WTC11 (cell line): Measurements from ENCODE around the gene LETM1. TPM values are rescaled to one million over a fixed set of nuclear protein-coding genes. Genes with fewer than 3 reads are reported as not detected.

ENCODE experiments used
- ATAC-seq: fragments of 200-7000 bp; cut with Tn5 transposase; 2 replicates; pipeline ENCODE4 v1.10.0; 2021; ENCODE audit warnings: mild to moderate bottlenecking, moderate library complexity
- CTCF ChIA-PET: fragments of 300-600 bp; sonication (Branson Sonifier 250); formaldehyde crosslinking; loops from one replicate; lab custom pipeline; 2021; ENCODE audit warnings: antibody characterized with exemption; lab: Charles Lee
- POLR2A ChIA-PET: fragments of 350-600 bp; sonication (Branson Sonifier 250); formaldehyde crosslinking; loops from one replicate; lab custom pipeline; 2021; ENCODE audit warnings: antibody characterized with exemption; lab: Charles Lee
- DNase-seq: peaks from one replicate; pipeline ENCODE4 v3.0.0; 2021; ENCODE audit warnings: low spot score
- H3K27ac Mint-ChIP-seq: 2 replicates; pipeline ENCODE4 v1.8.0; 2021; ENCODE audit warnings: mixed read lengths
- H3K27me3 Mint-ChIP-seq: 2 replicates; pipeline ENCODE4 v1.8.0; 2021; ENCODE audit warnings: low read depth, mild to moderate bottlenecking, moderate library complexity, mixed read lengths
- H3K36me3 Mint-ChIP-seq: 2 replicates; pipeline ENCODE4 v1.8.0; 2021; ENCODE audit warnings: mixed read lengths
- H3K4me1 Mint-ChIP-seq: 2 replicates; pipeline ENCODE4 v1.8.0; 2022; ENCODE audit warnings: mixed read lengths
- H3K4me3 Mint-ChIP-seq: 2 replicates; pipeline ENCODE4 v1.8.0; 2021; ENCODE audit warnings: mild to moderate bottlenecking, moderate library complexity, mixed read lengths
- H3K9me3 Mint-ChIP-seq: 2 replicates; pipeline ENCODE4 v1.8.0; 2021; ENCODE audit warnings: mixed read lengths
- CREM ChIP-seq: sonication (generic); formaldehyde crosslinking; IDR thresholded peaks from 2 replicates; pipeline ENCODE4 v1.8.1; 2022; ENCODE audit warnings: mild to moderate bottlenecking, missing genetic modification reagents, moderate library complexity
- ESRRA ChIP-seq: sonication (generic); formaldehyde crosslinking; IDR thresholded peaks from 2 replicates; pipeline ENCODE4 v1.8.1; 2022; ENCODE audit warnings: mild to moderate bottlenecking, missing genetic modification reagents, borderline replicate concordance
- GABPB1 ChIP-seq: sonication (generic); formaldehyde crosslinking; IDR thresholded peaks from 2 replicates; pipeline ENCODE4 v1.8.1; 2023; ENCODE audit warnings: mild to moderate bottlenecking, missing genetic modification reagents
- IRF2 ChIP-seq: sonication (generic); formaldehyde crosslinking; IDR thresholded peaks from 2 replicates; pipeline ENCODE4 v1.8.0; 2022; ENCODE audit warnings: low read depth, missing genetic modification reagents, borderline replicate concordance
- KAT7 ChIP-seq: sonication (generic); formaldehyde crosslinking; IDR thresholded peaks from 2 replicates; pipeline ENCODE4 v1.8.1; 2023; ENCODE audit warnings: missing genetic modification reagents, mild to moderate bottlenecking, borderline replicate concordance
- NFYB ChIP-seq: sonication (generic); formaldehyde crosslinking; conservative IDR thresholded peaks from 2 replicates; pipeline ENCODE4 v1.8.0; 2022; ENCODE audit warnings: low read depth, missing genetic modification reagents
- RELA ChIP-seq: sonication (generic); formaldehyde crosslinking; IDR thresholded peaks from 2 replicates; pipeline ENCODE4 v1.8.1; 2022; ENCODE audit warnings: missing genetic modification reagents, mild to moderate bottlenecking, borderline replicate concordance
- TP53 ChIP-seq: sonication (generic); formaldehyde crosslinking; IDR thresholded peaks from 2 replicates; pipeline ENCODE4 v1.8.1; 2023; ENCODE audit warnings: mild to moderate bottlenecking, missing genetic modification reagents
- ZNF138 ChIP-seq: sonication (generic); formaldehyde crosslinking; conservative IDR thresholded peaks from 2 replicates; pipeline ENCODE4 v1.8.1; 2022; ENCODE audit warnings: mild to moderate bottlenecking, moderate library complexity, missing genetic modification reagents
- ZNF232 ChIP-seq: sonication (generic); formaldehyde crosslinking; IDR thresholded peaks from 2 replicates; pipeline ENCODE4 v1.8.0; 2022; ENCODE audit warnings: mild to moderate bottlenecking, missing genetic modification reagents
- total RNA-seq: library from RNA; stranded (reverse); gene quantifications from 3 replicates; pipeline ENCODE4 v1.2.3, GENCODE V29; 2021
- TF ChIP-seq, protein P1 (sequence below): sonication (generic); formaldehyde crosslinking; IDR thresholded peaks from 2 replicates; pipeline ENCODE4 v1.8.1; 2022; ENCODE audit warnings: missing genetic modification reagents, borderline replicate concordance
- TF ChIP-seq, protein P2 (sequence below): fragments of 250-450 bp; sonication (Bioruptor Pico); IDR thresholded peaks from 2 replicates; pipeline ENCODE4 v1.8.0; 2021; ENCODE audit warnings: mild to moderate bottlenecking
- TF ChIP-seq, protein P3 (sequence below): sonication (generic); formaldehyde crosslinking; IDR thresholded peaks from 2 replicates; pipeline ENCODE4 v1.8.0; 2023; ENCODE audit warnings: mild to moderate bottlenecking, missing genetic modification reagents
- TF ChIP-seq, protein P4 (sequence below): sonication (generic); formaldehyde crosslinking; IDR thresholded peaks from 2 replicates; pipeline ENCODE4 v1.8.1; 2023; ENCODE audit warnings: mild to moderate bottlenecking, missing genetic modification reagents, moderate library complexity
- TF ChIP-seq, protein P5 (sequence below): fragments of 250-450 bp; sonication (Bioruptor Pico); conservative IDR thresholded peaks from 2 replicates; pipeline ENCODE4 v1.9.0; 2021; ENCODE audit warnings: mild to moderate bottlenecking
- TF ChIP-seq, protein P6 (sequence below): fragments of 250-450 bp; sonication (Bioruptor Pico); IDR thresholded peaks from 2 replicates; pipeline ENCODE4 v1.9.0; 2021; ENCODE audit warnings: mild to moderate bottlenecking
- TF ChIP-seq, protein P7 (sequence below): fragments of 250-450 bp; sonication (Bioruptor Pico); IDR thresholded peaks from 2 replicates; pipeline ENCODE4 v1.9.0; 2021; ENCODE audit warnings: moderate library complexity, mild to moderate bottlenecking, inconsistent platforms, borderline replicate concordance
- TF ChIP-seq, protein P8 (sequence below): fragments of 200-600 bp; IDR thresholded peaks from 2 replicates; pipeline ENCODE4 v1.8.0; 2022; ENCODE audit warnings: antibody characterized with exemption
- TF ChIP-seq, protein P9 (sequence below): sonication (generic); formaldehyde crosslinking; IDR thresholded peaks from 2 replicates; pipeline ENCODE4 v1.8.0; 2022; ENCODE audit warnings: mild to moderate bottlenecking, missing genetic modification reagents

LETM1 gene
- total RNA-seq, 1 experiment from 2014 or later: 66.7 TPM

DNA sequence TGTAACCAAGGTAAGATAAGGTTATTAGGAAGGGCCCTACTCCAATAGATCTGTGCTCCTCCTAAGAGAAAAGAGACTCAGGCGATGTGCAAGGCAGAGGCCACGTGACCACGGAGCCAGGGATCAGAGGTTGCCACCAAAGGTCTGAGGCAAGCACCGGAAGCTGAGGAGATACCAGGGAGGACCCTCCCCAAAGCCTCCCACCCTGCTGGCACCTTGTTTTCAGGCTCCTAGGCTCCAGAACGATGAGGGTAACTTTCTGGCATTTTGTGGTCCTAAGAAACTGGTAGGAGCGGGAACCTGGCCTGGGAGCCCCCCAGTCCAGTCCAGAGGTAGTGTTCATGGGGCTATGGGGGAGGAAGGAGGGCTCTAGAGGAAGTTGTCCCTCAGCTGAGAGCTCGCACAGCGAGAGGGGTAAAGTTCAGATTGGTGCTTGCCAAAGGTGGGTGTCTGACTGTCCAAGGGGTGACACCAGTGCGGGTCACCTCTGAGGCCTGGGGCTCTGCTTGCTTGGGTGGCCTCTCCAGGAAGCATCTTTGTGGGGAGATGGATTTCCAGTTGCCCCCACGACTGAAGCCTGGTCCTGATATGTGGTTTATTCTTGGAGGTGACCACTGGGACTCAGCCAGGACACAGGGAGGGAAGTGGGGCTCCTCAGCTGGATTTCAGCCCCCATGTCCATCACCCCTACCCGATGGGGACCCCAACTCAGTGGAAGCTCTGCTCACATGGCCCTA is 7.5 kb upstream of the LETM1 start:
- H3K27me3 Mint-ChIP-seq: peaks cover 99% of the 10 kb centered on the region

DNA sequence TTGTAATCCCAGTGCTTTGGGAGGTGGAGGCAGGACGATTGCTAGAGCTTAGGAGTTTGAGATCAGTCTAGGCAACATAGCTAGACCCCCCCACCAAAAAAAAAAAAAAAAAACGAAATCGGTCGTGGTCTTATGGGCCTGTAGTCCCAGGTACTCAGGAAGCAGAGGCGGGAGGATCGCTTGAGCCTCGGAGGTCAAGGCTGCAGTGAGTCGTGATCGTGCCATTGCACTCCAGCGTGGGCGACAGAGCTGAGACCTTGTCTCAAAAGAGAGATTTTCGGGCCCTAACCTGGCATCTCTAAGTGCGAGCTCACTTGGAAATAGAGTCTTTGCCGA is 7.0 kb upstream of the LETM1 start:
- DNase-seq (no peak), ATAC-seq (no peak)
- peak overlapping the region; percentile 33; the same call in 1 of the 2 replicates for H3K4me3 Mint-ChIP-seq
- TF ChIP-seq RELA (CRISPR knock-in tag): no peak
- no peak for TF ChIP-seq TP53
- TF ChIP-seq, protein P1, sequence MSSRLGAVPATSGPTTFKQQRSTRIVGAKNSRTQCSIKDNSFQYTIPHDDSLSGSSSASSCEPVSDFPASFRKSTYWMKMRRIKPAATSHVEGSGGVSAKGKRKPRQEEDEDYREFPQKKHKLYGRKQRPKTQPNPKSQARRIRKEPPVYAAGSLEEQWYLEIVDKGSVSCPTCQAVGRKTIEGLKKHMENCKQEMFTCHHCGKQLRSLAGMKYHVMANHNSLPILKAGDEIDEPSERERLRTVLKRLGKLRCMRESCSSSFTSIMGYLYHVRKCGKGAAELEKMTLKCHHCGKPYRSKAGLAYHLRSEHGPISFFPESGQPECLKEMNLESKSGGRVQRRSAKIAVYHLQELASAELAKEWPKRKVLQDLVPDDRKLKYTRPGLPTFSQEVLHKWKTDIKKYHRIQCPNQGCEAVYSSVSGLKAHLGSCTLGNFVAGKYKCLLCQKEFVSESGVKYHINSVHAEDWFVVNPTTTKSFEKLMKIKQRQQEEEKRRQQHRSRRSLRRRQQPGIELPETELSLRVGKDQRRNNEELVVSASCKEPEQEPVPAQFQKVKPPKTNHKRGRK (CRISPR knock-in tag): no peak
- TF ChIP-seq, protein P2, sequence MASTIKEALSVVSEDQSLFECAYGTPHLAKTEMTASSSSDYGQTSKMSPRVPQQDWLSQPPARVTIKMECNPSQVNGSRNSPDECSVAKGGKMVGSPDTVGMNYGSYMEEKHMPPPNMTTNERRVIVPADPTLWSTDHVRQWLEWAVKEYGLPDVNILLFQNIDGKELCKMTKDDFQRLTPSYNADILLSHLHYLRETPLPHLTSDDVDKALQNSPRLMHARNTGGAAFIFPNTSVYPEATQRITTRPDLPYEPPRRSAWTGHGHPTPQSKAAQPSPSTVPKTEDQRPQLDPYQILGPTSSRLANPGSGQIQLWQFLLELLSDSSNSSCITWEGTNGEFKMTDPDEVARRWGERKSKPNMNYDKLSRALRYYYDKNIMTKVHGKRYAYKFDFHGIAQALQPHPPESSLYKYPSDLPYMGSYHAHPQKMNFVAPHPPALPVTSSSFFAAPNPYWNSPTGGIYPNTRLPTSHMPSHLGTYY (CRISPR knock-in tag): no peak
- TF ChIP-seq, protein P3, sequence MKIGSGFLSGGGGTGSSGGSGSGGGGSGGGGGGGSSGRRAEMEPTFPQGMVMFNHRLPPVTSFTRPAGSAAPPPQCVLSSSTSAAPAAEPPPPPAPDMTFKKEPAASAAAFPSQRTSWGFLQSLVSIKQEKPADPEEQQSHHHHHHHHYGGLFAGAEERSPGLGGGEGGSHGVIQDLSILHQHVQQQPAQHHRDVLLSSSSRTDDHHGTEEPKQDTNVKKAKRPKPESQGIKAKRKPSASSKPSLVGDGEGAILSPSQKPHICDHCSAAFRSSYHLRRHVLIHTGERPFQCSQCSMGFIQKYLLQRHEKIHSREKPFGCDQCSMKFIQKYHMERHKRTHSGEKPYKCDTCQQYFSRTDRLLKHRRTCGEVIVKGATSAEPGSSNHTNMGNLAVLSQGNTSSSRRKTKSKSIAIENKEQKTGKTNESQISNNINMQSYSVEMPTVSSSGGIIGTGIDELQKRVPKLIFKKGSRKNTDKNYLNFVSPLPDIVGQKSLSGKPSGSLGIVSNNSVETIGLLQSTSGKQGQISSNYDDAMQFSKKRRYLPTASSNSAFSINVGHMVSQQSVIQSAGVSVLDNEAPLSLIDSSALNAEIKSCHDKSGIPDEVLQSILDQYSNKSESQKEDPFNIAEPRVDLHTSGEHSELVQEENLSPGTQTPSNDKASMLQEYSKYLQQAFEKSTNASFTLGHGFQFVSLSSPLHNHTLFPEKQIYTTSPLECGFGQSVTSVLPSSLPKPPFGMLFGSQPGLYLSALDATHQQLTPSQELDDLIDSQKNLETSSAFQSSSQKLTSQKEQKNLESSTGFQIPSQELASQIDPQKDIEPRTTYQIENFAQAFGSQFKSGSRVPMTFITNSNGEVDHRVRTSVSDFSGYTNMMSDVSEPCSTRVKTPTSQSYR (CRISPR knock-in tag): no peak
- TF ChIP-seq, protein P4, sequence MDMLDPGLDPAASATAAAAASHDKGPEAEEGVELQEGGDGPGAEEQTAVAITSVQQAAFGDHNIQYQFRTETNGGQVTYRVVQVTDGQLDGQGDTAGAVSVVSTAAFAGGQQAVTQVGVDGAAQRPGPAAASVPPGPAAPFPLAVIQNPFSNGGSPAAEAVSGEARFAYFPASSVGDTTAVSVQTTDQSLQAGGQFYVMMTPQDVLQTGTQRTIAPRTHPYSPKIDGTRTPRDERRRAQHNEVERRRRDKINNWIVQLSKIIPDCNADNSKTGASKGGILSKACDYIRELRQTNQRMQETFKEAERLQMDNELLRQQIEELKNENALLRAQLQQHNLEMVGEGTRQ (CRISPR knock-in tag): no peak
- no peak for TF ChIP-seq ZNF232 (CRISPR knock-in tag)
- no peak for TF ChIP-seq KAT7
- TF ChIP-seq, protein P5, sequence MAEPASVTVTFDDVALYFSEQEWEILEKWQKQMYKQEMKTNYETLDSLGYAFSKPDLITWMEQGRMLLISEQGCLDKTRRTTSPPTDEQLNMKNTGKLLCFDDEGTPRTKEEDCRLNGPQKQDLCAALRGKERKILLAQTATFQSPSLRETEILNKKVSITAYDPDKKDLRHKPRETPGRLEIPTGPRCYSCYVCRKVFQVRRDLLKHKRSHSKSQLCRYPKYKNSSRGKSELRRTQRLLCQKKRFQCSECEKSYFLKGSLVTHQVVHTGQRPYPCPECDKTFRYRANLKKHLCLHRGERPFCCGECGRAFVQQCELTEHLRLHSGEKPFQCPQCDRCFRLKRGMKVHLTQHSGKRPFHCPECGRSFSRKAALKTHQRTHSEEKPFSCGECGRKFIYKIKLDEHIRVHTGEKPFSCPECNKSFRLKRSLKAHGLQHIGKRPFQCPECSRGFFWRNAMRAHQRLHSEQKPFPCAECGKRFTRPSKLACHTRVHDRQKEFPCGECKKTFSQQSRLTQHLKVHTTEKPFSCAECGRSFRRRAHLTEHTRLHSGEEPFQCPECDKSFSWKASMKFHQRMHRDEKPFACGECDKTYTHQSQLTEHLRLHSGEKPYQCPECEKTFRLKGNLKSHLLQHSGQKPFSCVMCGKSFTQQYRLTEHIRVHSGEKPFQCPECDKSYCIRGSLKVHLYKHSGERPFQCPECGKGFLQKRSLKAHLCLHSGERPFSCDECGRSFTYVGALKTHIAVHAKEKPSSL: no peak
- no peak for TF ChIP-seq ESRRA (CRISPR knock-in tag)
- no peaks in the 10 kb centered on the region for H3K9me3 Mint-ChIP-seq
- H3K4me1 Mint-ChIP-seq: no peaks in the 10 kb centered on the region
- no peak overlapping the region for H3K27ac Mint-ChIP-seq
- ChIA-PET POLR2A (interaction anchor here (0.6 kb wide), 1 partner anchor 18 kb away, joined by 5 read pairs; no protein-coding TSS in a partner anchor), CTCF (interaction anchor here (0.7 kb wide), 1 partner anchor 133 kb away, joined by 3 read pairs; no protein-coding TSS in a partner anchor)
- H3K36me3 Mint-ChIP-seq: no peaks in the 10 kb centered on the region
- H3K27me3 Mint-ChIP-seq: peaks cover 99% of the 10 kb centered on the region

More for the DNA sequence above, 7.5 kb upstream of the LETM1 start:
- ChIA-PET CTCF (interaction anchor here (0.7 to 0.9 kb wide), 2 partner anchors 49 to 134 kb away, joined by 3 read pairs; no protein-coding TSS in a partner anchor), POLR2A (no interaction called here)
- Mint-ChIP-seq H3K27ac (no peak overlapping the region), H3K4me1 (no peaks in the 10 kb centered on the region), H3K9me3 (no peaks in the 10 kb centered on the region), H3K36me3 (no peaks in the 10 kb centered on the region), H3K4me3 (no peak overlapping the region)
- no peak for TF ChIP-seq GABPB1 (CRISPR knock-in tag)
- TF ChIP-seq IRF2 (CRISPR knock-in tag): no peak
- TF ChIP-seq, protein P6, sequence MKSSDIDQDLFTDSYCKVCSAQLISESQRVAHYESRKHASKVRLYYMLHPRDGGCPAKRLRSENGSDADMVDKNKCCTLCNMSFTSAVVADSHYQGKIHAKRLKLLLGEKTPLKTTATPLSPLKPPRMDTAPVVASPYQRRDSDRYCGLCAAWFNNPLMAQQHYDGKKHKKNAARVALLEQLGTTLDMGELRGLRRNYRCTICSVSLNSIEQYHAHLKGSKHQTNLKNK (CRISPR knock-in tag): no peak
- no peak for TF ChIP-seq CREM (CRISPR knock-in tag)
- TF ChIP-seq KAT7: no peak
- TF ChIP-seq, protein P7, sequence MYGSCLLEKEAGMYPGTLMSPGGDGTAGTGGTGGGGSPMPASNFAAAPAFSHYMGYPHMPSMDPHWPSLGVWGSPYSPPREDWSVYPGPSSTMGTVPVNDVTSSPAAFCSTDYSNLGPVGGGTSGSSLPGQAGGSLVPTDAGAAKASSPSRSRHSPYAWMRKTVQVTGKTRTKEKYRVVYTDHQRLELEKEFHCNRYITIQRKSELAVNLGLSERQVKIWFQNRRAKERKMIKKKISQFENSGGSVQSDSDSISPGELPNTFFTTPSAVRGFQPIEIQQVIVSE (CRISPR knock-in tag): no peak
- TF ChIP-seq, protein P8, sequence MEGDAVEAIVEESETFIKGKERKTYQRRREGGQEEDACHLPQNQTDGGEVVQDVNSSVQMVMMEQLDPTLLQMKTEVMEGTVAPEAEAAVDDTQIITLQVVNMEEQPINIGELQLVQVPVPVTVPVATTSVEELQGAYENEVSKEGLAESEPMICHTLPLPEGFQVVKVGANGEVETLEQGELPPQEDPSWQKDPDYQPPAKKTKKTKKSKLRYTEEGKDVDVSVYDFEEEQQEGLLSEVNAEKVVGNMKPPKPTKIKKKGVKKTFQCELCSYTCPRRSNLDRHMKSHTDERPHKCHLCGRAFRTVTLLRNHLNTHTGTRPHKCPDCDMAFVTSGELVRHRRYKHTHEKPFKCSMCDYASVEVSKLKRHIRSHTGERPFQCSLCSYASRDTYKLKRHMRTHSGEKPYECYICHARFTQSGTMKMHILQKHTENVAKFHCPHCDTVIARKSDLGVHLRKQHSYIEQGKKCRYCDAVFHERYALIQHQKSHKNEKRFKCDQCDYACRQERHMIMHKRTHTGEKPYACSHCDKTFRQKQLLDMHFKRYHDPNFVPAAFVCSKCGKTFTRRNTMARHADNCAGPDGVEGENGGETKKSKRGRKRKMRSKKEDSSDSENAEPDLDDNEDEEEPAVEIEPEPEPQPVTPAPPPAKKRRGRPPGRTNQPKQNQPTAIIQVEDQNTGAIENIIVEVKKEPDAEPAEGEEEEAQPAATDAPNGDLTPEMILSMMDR: no peak
- TF ChIP-seq ZNF138 (CRISPR knock-in tag): no peak
- TF ChIP-seq NFYB (CRISPR knock-in tag): no peak
- TF ChIP-seq, protein P9, sequence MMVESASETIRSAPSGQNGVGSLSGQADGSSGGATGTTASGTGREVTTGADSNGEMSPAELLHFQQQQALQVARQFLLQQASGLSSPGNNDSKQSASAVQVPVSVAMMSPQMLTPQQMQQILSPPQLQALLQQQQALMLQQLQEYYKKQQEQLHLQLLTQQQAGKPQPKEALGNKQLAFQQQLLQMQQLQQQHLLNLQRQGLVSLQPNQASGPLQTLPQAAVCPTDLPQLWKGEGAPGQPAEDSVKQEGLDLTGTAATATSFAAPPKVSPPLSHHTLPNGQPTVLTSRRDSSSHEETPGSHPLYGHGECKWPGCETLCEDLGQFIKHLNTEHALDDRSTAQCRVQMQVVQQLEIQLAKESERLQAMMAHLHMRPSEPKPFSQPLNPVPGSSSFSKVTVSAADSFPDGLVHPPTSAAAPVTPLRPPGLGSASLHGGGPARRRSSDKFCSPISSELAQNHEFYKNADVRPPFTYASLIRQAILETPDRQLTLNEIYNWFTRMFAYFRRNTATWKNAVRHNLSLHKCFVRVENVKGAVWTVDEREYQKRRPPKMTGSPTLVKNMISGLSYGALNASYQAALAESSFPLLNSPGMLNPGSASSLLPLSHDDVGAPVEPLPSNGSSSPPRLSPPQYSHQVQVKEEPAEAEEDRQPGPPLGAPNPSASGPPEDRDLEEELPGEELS (CRISPR knock-in tag): no peak
- no peak for DNase-seq
- ATAC-seq: no peak
